GM19238 (cell line): Measurements from ENCODE around the gene PRKCQ.

Source experiments
- DNase-seq: peaks from one replicate; pipeline ENCODE4 v3.0.0; 2011; ENCODE audit warnings: low spot score; ENCODE audit not compliant: insufficient read length

PRKCQ gene

GRCh38 chr10:6567884-6568283 lies 12.2 kb downstream of the PRKCQ start:
- DNase-seq, result no peak

DNA sequence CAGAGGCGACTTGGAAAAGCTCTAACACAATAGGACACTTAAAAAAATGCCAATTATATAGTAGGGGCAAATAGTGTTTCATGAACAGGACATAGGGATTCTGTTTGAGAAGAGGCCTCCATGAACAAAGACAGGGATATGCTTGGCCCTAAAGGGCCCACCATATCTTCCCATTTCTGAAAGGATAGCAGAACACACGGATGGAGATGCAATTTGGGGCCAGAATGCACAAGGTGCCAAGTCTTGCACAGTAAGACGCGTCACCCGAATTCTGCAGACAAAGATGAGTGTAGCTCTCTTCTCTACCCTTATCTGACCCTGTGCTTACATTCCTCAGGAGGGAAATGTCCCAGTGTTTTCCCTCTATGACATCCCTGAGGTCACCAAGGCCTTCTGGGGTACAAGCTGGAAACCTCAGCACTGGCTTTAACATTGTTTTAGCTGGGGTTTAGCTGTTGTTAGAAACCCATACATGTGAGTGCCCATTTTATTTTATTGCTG lies 12.8 kb downstream of the PRKCQ start:
- DNase-seq, result no peak

DNA sequence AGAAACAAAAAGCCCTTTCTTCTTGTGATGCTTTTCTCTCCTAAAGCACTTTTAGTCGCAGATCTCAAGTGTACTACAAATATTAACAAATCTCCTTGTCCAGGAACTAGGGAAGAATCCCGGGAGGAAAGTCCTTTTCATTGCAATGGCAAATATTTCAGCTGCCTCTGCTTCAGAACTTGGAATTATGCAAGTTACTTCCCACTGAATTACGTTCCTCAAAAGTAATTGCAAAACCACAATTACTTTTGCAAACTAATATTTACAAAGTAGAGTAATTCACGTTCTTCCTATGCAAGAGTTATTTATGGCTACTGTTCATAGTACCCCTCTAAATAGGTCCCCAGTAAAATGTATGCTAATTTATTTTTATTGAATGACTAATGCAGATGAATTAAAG lies 14.5 kb downstream of the PRKCQ start:
- no peak for DNase-seq

- no peak for DNase-seq
Observed at GRCh38 chr10:6564367-6564766, 15.7 kb downstream of the PRKCQ start.

DNA sequence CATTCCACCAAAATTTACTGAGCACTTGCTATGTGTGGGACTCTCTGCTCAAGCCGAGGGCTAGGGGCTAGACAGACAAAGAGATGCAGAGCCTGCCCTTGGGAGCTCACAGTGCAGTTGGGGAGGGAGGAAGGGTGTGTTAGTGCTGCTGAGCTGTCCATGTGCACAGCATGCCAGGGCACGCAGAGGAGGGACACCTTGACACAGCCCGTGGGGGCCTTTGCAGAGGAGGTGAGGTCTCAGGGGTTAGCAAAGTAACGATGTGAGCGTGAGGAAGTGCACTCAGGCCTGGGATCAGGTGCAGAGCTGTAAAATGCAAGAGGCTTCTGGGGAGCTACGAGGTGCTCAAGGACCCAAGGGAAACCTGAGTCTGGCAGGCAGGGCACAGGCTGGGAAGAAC lies 16.3 kb downstream of the PRKCQ start:
- DNase-seq, result no peak

DNA sequence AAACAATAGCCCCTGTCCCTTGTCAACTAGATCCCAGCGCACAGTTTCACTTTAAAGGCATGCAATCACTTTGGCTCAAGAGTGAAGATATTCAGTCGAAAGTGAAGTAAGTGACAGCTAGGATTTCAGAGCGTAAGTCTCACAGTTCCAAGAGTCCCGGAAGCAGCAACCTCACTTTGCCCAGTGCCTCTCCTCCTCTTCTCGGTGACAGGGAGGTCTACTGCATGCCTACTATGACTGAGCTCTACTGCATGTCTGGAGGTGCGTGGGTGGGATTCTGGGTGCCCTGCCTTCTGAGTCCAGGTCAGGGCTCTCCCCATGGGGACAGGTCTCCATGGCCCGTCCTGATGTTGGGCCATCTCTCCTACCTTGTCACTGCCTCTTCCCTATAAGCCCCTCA lies 17.0 kb downstream of the PRKCQ start:
- no peak for DNase-seq

GRCh38 chr10:6562221-6562620 lies 17.9 kb downstream of the PRKCQ start:
- no peak for DNase-seq

GRCh38 chr10:6561552-6561951 lies 18.5 kb downstream of the PRKCQ start:
- no peak for DNase-seq

DNA sequence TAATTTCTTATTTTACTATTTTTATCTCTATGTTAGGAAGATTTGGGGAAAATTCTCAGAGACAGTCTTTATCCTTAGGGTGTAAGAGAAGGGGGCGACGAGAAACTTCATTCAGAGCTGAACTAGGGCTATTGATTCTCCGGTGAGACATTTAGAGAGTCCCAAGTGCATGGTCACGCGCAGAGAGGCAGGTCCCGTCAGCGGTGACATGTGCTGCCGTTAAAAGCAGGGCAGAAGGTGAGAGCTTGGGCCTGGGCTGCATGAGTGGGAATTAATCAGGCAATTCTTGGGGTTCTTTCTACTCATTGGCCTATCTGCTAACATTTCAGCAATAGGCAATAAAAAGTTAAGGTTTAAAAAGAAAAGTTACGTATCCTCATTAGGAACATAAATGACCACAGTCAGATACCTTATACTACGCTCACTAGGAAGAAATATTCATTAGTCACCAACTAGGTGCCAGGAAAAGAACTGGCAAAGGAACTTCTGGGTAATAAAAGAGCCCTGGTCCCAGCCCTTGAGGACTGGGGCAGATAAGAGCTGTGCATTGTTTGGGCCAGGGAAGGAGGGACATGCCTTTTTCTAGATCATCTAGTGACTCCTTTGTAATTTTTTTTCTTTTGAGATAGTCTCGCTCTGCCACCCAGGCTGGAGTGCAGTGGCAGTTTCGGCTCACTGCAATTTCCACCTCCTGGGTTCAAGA lies 21.2 kb downstream of the PRKCQ start:
- no peak for DNase-seq

DNA sequence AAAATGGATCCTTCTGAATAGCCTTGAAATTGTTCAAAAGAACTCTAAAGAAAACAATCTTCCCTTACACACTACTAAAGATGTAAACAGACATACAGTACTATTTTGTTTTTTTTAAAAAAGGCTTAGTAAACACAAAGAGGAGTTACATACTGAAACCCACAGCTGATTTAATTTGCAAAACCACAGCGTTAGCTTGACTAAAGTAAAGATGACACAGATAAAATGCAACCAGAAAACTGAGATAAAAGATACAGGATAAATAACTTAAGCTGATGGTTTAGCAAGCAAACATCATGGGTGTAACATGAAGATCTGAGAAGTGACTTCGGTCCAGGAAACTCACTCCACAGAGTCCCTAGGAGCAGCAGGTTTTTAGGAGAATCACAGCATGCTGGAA lies 21.8 kb downstream of the PRKCQ start:
- no peak for DNase-seq

DNA sequence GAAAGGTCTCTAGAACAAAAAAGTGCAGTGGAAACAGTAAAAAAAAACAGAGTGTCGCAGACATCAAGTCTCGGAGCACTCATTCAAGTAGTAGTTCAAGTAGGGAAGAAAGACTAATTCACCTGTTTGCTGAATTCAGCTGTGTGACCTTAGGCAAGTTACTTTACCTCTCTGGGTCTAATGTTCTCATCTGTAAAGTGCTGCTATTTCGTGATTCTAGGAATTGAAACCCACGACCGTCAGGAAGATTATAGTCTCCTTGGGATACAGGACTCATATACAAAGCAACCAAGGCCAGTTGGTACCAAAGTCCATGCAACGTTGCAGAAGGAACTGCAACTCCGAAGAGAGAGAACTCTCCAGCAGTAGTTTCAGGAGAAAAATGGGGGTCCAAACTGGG lies 26.1 kb downstream of the PRKCQ start:
- DNase-seq, result no peak

DNA sequence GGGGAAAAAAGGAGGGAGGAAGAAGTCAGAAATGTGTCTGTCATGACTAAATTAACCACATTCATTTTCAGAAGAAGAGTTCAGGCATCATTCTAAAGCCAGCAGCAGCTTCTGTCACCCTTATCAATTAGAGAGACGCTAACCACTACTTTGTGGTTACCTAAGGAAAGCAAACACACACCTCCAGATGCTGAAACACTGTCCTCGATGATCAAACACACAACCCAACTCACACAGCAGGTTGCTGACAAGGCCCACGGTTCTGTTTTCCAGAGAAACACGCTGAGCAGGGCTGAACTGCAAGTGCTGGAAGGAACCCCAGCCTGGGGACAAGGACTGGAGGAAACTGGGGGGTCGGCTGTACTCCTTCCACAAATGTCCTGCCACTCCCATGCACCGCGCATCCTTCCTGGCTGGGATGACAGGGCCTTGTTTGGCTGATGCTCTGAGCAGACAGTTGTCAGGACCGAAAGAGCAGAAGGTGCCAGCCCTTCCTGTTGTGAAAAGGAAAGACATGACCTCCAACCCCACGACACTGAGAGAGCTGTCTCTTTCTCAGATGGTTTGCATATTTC lies 36.6 kb downstream of the PRKCQ start:
- DNase-seq, result no peak

DNA sequence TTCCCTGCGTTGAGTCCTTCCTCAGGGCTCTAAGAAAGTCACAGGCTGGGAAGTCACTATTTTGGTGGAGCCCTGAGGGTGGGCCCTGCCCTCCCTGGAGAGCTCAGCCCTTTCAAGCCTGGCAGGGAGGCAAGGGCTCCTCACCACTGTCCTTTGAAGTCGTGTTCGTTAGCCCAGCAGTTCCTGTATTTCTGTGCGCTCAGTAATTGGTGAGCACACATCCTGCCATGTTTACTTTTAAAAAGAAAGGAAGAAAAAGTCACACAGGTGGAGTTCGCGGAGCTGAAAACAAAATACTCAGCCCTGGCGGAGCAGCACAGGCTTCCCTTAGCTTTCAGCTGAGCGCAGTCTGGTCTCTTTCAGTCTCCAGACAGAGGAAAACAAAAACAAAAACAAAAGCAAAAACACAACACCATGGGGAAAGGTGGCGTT lies 37.1 kb downstream of the PRKCQ start:
- no peak for DNase-seq

DNA sequence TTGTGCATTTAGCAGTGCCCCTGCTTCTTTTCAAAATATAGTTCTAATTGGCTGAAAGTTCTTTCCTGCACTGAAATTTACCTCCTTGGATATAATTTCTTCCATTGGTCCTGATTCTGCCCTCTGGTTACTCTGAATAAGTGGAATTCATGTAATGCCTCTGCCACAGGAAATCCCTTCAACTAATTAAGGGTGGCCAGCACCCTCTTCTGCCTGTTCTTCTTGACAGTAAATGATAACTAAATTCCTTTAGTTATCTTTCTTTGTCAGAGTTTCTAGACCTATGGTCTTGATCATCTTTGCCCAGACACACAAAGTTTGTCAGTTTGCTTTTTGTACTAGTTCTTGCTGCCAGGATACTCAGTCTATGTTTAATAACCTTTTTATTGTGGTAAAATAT lies 40.2 kb downstream of the PRKCQ start:
- no peak for DNase-seq

- DNase-seq, result no peak
Observed at GRCh38 chr10:6537770-6538169, 42.3 kb downstream of the PRKCQ start.

DNA sequence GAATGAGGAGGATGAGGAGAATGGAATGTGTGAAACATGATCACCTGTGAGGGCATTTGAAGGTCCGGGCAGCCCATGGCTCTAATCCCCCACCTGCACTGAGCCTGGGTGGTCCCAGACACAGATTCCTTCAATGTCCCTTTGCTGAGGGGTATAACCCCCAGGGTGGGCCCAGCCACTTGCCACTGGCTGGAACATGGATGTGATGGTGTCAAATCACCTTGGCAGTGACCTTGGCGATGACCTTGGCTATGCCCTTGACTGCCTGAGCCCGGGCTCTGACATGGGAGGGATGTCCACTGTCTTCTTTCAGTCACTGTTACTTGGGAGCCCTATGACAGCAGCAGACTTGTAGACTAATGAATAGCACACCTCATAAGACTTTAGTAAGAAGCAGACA lies 44.0 kb downstream of the PRKCQ start:
- no peak for DNase-seq

DNA sequence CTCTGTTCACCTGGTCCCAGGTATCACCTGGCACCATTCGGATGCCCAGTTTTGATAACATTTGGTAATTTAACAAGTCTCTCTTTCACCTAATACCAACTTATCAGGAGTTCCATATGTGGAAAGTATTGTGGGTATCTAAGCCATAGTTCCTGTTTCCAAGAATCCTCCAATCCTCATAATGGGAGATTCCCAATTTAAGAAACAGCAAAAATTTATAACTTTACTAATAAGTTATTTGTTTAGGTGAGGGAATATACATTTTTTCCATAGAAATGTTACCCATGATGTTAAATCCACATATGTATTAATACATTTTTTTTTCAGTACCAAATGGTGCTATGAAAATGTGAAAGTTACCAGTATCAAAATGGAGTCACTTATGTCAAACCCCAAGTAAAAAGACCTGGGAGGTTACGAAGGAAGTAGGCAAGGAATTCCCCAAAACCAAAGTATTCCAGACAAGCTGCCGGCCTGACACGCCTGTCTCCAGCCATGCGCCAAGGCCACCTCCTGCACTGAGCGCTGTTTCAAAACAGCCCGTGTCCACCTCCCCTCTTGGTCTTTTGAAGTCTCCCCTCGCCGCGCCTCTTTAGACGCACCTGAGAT lies 44.8 kb downstream of the PRKCQ start:
- no peak for DNase-seq

DNA sequence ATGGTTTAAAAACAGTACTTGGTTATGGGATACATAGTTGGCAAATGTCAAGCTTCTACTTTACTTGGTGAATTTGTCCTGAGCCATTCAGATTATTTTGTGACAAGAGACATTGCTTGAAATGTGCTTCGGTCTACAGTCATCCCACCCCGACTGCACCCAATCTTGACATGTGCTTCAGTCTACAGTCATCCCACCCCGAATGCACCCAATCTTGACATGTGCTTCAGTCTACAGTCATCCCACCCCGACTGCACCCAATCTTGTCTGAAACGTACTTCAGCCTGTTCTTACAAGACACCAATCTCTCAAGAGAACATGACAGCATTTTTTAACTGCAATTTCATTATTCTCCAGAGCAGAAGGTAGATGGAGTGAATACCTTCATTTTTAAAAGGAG lies 47.8 kb downstream of the PRKCQ start:
- no peak for DNase-seq

GRCh38 chr10:6530966-6531365 lies 49.1 kb downstream of the PRKCQ start:
- DNase-seq, result no peak

- DNase-seq, result no peak
Observed at GRCh38 chr10:6530211-6530840, 49.8 kb downstream of the PRKCQ start.

- no peak for DNase-seq
Observed at GRCh38 chr10:6528198-6528950, 51.7 kb downstream of the PRKCQ start.
